Fibroblast of pulmonary artery (primary cell): Measurements from ENCODE around the gene FN3KRP.

ENCODE experiments used
- DNase-seq: peaks from one replicate; pipeline ENCODE4 v3.0.0-alpha.2; 2010; ENCODE audit warnings: low read depth
- H3K4me3 ChIP-seq: replicated peaks from 2 replicates; pipeline ENCODE4 v1.5.1; 2011; ENCODE audit warnings: low read depth, mild to moderate bottlenecking, control low read depth, low read length, moderate library complexity
- TF ChIP-seq, protein P1 (sequence below): IDR thresholded peaks from 2 replicates; pipeline ENCODE4 v1.5.1; 2011; ENCODE audit warnings: mild to moderate bottlenecking, control low read depth, low read length, inconsistent platforms; ENCODE audit errors: missing control alignments

Gene FN3KRP

DNA sequence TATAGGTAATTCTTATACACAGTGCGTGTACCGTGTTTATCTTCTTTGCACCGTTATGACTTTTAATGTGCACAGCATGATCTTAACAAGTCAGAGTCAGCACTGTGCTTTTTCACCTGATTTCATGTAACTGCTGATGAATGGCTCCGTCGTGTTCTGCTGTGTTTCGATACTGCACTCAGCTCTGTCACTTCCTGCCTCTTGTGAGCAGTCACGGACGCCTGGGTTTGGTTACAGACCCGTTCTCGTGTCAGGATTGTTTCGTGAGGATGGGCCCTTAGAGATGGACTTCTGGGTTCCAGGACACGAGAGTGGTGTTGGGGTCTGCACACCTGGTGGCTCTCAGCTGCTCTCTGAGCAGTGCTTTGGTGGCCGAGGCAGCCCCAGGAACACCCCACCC lies 59.9 kb downstream of the FN3KRP start:
- no peak overlapping the region for H3K4me3 ChIP-seq
- TF ChIP-seq, protein P1, sequence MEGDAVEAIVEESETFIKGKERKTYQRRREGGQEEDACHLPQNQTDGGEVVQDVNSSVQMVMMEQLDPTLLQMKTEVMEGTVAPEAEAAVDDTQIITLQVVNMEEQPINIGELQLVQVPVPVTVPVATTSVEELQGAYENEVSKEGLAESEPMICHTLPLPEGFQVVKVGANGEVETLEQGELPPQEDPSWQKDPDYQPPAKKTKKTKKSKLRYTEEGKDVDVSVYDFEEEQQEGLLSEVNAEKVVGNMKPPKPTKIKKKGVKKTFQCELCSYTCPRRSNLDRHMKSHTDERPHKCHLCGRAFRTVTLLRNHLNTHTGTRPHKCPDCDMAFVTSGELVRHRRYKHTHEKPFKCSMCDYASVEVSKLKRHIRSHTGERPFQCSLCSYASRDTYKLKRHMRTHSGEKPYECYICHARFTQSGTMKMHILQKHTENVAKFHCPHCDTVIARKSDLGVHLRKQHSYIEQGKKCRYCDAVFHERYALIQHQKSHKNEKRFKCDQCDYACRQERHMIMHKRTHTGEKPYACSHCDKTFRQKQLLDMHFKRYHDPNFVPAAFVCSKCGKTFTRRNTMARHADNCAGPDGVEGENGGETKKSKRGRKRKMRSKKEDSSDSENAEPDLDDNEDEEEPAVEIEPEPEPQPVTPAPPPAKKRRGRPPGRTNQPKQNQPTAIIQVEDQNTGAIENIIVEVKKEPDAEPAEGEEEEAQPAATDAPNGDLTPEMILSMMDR, result no peak
- DNase-seq, result no peak
